Panc1 (cell line): ENCODE data around the gene CADPS2. TPM values are rescaled to one million over a fixed set of nuclear protein-coding genes. Genes with fewer than 3 reads are reported as not detected.

Experiments
- ATAC-seq: fragments of 200-7000 bp; cut with Tn5 transposase; 2 replicates; pipeline ENCODE4 v1.9.1; 2020; ENCODE audit warnings: mild to moderate bottlenecking, moderate library complexity
- BruUV-seq: library from RNA; stranded (reverse); fragments of 400-500 nt; replicated peaks from 2 replicates; lab custom pipeline; 2021; lab: Mats Ljungman, UMichigan
- CTCF ChIA-PET: fragments of 300-600 bp; sonication (Branson Sonifier 250); formaldehyde crosslinking; loops from one replicate; lab custom pipeline; 2022; ENCODE audit warnings: antibody characterized with exemption; lab: Charles Lee
- POLR2A ChIA-PET: fragments of 300-600 bp; sonication (Branson Sonifier 250); formaldehyde crosslinking; loops from one replicate; lab custom pipeline; 2022; ENCODE audit warnings: antibody characterized with exemption; lab: Charles Lee
- DNase-seq: peaks from one replicate; pipeline ENCODE4 v3.0.0-alpha.2; 2010; ENCODE audit warnings: low read depth, low spot score
- H3K27ac ChIP-seq: 2 replicates; pipeline ENCODE4 v1.5.1; 2011; ENCODE audit warnings: mild to moderate bottlenecking, low read length, inconsistent platforms
- H3K27me3 ChIP-seq: fragments of 200-500 bp; sonication (Bioruptor generic); 2 replicates; pipeline ENCODE4 v1.6.0; 2014; ENCODE audit warnings: low read length, inconsistent platforms; ENCODE audit not compliant: control insufficient read depth, insufficient read depth
- H3K36me3 ChIP-seq: fragments of 200-500 bp; sonication (Bioruptor generic); 2 replicates; pipeline ENCODE4 v1.5.1; 2014; ENCODE audit warnings: inconsistent platforms, mild to moderate bottlenecking, low read length, moderate library complexity; ENCODE audit not compliant: control insufficient read depth, insufficient read depth
- H3K4me1 ChIP-seq: 2 replicates; pipeline ENCODE4 v1.5.1; 2011; ENCODE audit warnings: inconsistent platforms, mild to moderate bottlenecking, low read length, moderate library complexity; ENCODE audit not compliant: control insufficient read depth, insufficient read depth
- H3K4me3 ChIP-seq, 2 experiments: 2 replicates each; pipeline ENCODE4 v1.5.1; 2011 to 2012; ENCODE audit warnings: low read depth in 2 of 2, low read length in 2 of 2, mild to moderate bottlenecking in 2 of 2, inconsistent platforms in 1 of 2, moderate library complexity in 1 of 2
- H3K9me3 ChIP-seq: fragments of 200-500 bp; sonication (Bioruptor generic); 2 replicates; pipeline ENCODE4 v1.5.1; 2014; ENCODE audit warnings: low read depth, mild to moderate bottlenecking, inconsistent platforms, low read length, moderate library complexity; ENCODE audit not compliant: control insufficient read depth, insufficient read depth
- POLR2AphosphoS5 ChIP-seq: IDR thresholded peaks from 2 replicates; pipeline ENCODE4 v1.6.1; 2012; ENCODE audit warnings: mild to moderate bottlenecking, low read depth, low read length, moderate library complexity
- SIN3A ChIP-seq: IDR thresholded peaks from 2 replicates; pipeline ENCODE4 v1.6.1; 2012; ENCODE audit warnings: low read depth, mild to moderate bottlenecking, low read length, moderate library complexity, borderline replicate concordance; ENCODE audit not compliant: insufficient read depth
- TCF7L2 ChIP-seq: IDR thresholded peaks from 2 replicates; pipeline ENCODE4 v1.6.1; 2011; ENCODE audit warnings: mild to moderate bottlenecking, low read depth, low read length, inconsistent platforms
- in situ Hi-C: cut with HindIII; loops from 2 replicates; pipeline ENCODE4 v1.10.0; 2016; ENCODE audit warnings: low sequenced_read_pairs, low pct_unique_long_range_greater_than_20kb
- intact Hi-C: fragments of 100-400 bp; cut with micrococcal nuclease; formaldehyde crosslinking; loops from one replicate; pipeline ENCODE4 v1.10.0; 2022; ENCODE audit not compliant: unreplicated experiment
- total RNA-seq: library from RNA; stranded (reverse); gene quantifications from one replicate; pipeline ENCODE4 v1.2.1, GENCODE V29; 2021; ENCODE audit not compliant: unreplicated experiment
- TF ChIP-seq, protein P1 (sequence below), 2 experiments: IDR thresholded peaks; 2 replicates each; pipeline ENCODE4 v1.6.1; 2011 to 2012; ENCODE audit warnings: low read depth in 2 of 2, control low read depth in 1 of 2, low read length in 1 of 2, mild to moderate bottlenecking in 1 of 2, moderate library complexity in 1 of 2; ENCODE audit not compliant: insufficient read depth in 1 of 2
- TF ChIP-seq, protein P2 (sequence below): fragments of 450-650 bp; IDR thresholded peaks from 2 replicates; pipeline ENCODE4 v1.5.1; 2017; ENCODE audit warnings: mild to moderate bottlenecking

Gene CADPS2
- total RNA-seq, 1 experiment from 2014 or later: 1.6 TPM

- no TSS peak for BruUV-seq
- CTCF ChIA-PET: interaction anchor here (0.5 to 0.6 kb wide), 2 partner anchors 16 to 47 kb away, joined by 6 to 12 read pairs; no protein-coding TSS in a partner anchor
- no peak for DNase-seq
Measured at GRCh38 chr7:122415510-122415909, 470.8 kb downstream of the CADPS2 start.

DNA sequence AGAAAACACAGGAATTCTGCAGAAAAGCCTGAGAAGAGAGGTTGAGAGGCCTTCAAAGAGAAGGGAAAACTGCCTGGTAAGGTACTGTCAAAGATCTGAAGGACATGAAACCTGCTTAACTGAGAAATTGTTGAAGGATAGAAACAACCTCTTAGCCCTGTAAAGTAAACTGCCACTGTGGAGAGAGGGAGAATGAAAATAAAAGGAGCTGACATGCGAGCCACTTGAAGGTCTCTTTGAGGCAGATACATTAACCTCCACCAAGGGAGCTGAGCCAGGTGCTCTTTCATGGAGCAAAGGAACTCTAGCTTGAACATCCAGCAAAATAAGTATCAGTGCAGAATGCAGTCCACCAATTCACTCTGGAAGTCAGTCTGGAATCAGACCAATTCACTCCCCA is 472.9 kb downstream of the CADPS2 start:
- H3K4me3 ChIP-seq: no peak overlapping the region
- POLR2A ChIA-PET: interaction anchor here (0.7 kb wide), 1 partner anchor 33 kb away, joined by 3 read pairs; no protein-coding TSS in a partner anchor
- no TSS peak for BruUV-seq

More at GRCh38 chr7:122415510-122415909, 470.8 kb downstream of the CADPS2 start:
- intact Hi-C loops (no loop called here), in situ Hi-C loops (no loop called here)
- Histone ChIP-seq H3K36me3 (no peaks in the 10 kb centered on the region), H3K27me3 (no peaks in the 10 kb centered on the region), H3K4me3 (no peak overlapping the region), H3K4me1 (no peaks in the 10 kb centered on the region), H3K27ac (no peak overlapping the region), H3K9me3 (no peaks in the 10 kb centered on the region)
- ATAC-seq: no peak
- TF ChIP-seq POLR2AphosphoS5: no peak
- TF ChIP-seq SIN3A: no peak
- no peak for TF ChIP-seq TCF7L2
- POLR2A ChIA-PET: no interaction called here

More for the DNA sequence above, 472.9 kb downstream of the CADPS2 start:
- Histone ChIP-seq H3K36me3 (no peaks in the 10 kb centered on the region), H3K9me3 (no peaks in the 10 kb centered on the region), H3K27me3 (no peaks in the 10 kb centered on the region), H3K27ac (no peak overlapping the region), H3K4me1 (no peaks in the 10 kb centered on the region)
- CTCF ChIA-PET: no interaction called here
- ATAC-seq (no peak), DNase-seq (no peak)
- TF ChIP-seq, protein P1, sequence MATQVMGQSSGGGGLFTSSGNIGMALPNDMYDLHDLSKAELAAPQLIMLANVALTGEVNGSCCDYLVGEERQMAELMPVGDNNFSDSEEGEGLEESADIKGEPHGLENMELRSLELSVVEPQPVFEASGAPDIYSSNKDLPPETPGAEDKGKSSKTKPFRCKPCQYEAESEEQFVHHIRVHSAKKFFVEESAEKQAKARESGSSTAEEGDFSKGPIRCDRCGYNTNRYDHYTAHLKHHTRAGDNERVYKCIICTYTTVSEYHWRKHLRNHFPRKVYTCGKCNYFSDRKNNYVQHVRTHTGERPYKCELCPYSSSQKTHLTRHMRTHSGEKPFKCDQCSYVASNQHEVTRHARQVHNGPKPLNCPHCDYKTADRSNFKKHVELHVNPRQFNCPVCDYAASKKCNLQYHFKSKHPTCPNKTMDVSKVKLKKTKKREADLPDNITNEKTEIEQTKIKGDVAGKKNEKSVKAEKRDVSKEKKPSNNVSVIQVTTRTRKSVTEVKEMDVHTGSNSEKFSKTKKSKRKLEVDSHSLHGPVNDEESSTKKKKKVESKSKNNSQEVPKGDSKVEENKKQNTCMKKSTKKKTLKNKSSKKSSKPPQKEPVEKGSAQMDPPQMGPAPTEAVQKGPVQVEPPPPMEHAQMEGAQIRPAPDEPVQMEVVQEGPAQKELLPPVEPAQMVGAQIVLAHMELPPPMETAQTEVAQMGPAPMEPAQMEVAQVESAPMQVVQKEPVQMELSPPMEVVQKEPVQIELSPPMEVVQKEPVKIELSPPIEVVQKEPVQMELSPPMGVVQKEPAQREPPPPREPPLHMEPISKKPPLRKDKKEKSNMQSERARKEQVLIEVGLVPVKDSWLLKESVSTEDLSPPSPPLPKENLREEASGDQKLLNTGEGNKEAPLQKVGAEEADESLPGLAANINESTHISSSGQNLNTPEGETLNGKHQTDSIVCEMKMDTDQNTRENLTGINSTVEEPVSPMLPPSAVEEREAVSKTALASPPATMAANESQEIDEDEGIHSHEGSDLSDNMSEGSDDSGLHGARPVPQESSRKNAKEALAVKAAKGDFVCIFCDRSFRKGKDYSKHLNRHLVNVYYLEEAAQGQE (IDR thresholded peaks at IDR 0.05; ENCODE audit: insufficient read depth in 1 of 2, low read depth in 2 of 2, low read length in 1 of 2): no peak
- TF ChIP-seq TCF7L2 (no peak), POLR2AphosphoS5 (no peak), SIN3A (no peak)
- TF ChIP-seq, protein P2, sequence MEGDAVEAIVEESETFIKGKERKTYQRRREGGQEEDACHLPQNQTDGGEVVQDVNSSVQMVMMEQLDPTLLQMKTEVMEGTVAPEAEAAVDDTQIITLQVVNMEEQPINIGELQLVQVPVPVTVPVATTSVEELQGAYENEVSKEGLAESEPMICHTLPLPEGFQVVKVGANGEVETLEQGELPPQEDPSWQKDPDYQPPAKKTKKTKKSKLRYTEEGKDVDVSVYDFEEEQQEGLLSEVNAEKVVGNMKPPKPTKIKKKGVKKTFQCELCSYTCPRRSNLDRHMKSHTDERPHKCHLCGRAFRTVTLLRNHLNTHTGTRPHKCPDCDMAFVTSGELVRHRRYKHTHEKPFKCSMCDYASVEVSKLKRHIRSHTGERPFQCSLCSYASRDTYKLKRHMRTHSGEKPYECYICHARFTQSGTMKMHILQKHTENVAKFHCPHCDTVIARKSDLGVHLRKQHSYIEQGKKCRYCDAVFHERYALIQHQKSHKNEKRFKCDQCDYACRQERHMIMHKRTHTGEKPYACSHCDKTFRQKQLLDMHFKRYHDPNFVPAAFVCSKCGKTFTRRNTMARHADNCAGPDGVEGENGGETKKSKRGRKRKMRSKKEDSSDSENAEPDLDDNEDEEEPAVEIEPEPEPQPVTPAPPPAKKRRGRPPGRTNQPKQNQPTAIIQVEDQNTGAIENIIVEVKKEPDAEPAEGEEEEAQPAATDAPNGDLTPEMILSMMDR: no peak
- in situ Hi-C loops: no loop called here
- intact Hi-C loops: no loop called here
